ENCODE measurements around the gene TRAF7.

- TF ChIP-seq CTCF (IDR thresholded peaks at IDR 0.05; ENCODE audit: insufficient read depth, low read length, poor library complexity, severe bottlenecking) (no peak), EZH2phosphoT487 (conservative IDR thresholded peaks at IDR 0.05; ENCODE audit: low read length) (no peak)
These were observed 19.9 kb downstream of the TRAF7 start for GRCh38 chr16:2175454-2175853.
